Liver (tissue), 9 donors: Measurements from ENCODE around the gene KLF3. TPM values are rescaled to one million over a fixed set of nuclear protein-coding genes. Genes with fewer than 3 reads are reported as not detected.

ENCODE experiments used
- DNase-seq: peaks from one replicate; pipeline ENCODE4 v3.0.0-alpha.2; 2017; ENCODE audit warnings: low spot score
- H3K27ac ChIP-seq, 2 donors: one replicate each; pipeline ENCODE4 v1.7.0; 2013; ENCODE audit warnings: inconsistent platforms in 2 of 2, low read length in 2 of 2, control low read depth in 1 of 2, low read depth in 1 of 2, mild to moderate bottlenecking in 1 of 2
- H3K27me3 ChIP-seq, 4 donors: one replicate each; pipeline versions ENCODE4 v1.6.1 to v1.7.0; 2013; ENCODE audit warnings: low read length in 3 of 4, inconsistent platforms in 1 of 4, mild to moderate bottlenecking in 1 of 4, moderate library complexity in 1 of 4; ENCODE audit not compliant: control insufficient read depth in 4 of 4, insufficient read depth in 4 of 4
- H3K36me3 ChIP-seq, 4 donors: one replicate each; pipeline versions ENCODE4 v1.6.1 to v1.7.0; 2013; ENCODE audit warnings: low read length in 3 of 4, mild to moderate bottlenecking in 3 of 4, low read depth in 1 of 4, moderate library complexity in 1 of 4; ENCODE audit not compliant: control insufficient read depth in 4 of 4, insufficient read depth in 3 of 4
- H3K4me1 ChIP-seq, 4 donors: one replicate each; pipeline versions ENCODE4 v1.6.1 to v1.7.0; 2013; ENCODE audit warnings: low read length in 3 of 4, mild to moderate bottlenecking in 3 of 4, moderate library complexity in 1 of 4; ENCODE audit not compliant: control insufficient read depth in 4 of 4, insufficient read depth in 4 of 4
- H3K4me3 ChIP-seq, 3 donors: one replicate each; pipeline versions ENCODE4 v1.6.1 to v1.7.0; 2013; ENCODE audit warnings: low read length in 3 of 3, control low read depth in 1 of 3, low read depth in 1 of 3, mild to moderate bottlenecking in 1 of 3
- H3K9ac ChIP-seq, 2 donors: one replicate each; pipeline ENCODE4 v1.7.0; 2013; ENCODE audit warnings: low read length in 2 of 2, mild to moderate bottlenecking in 2 of 2, moderate library complexity in 2 of 2, control low read depth in 1 of 2, low read depth in 1 of 2
- H3K9me3 ChIP-seq, 4 donors: one replicate each; pipeline versions ENCODE4 v1.6.1 to v1.7.0; 2013; ENCODE audit warnings: low read length in 3 of 4; ENCODE audit not compliant: control insufficient read depth in 4 of 4
- ATF3 ChIP-seq: IDR thresholded peaks from 2 replicates; pipeline ENCODE4 v1.6.1; 2016; ENCODE audit warnings: antibody characterized with exemption
- CTCF ChIP-seq: fragments of 150-350 bp; IDR thresholded peaks from 2 replicates; pipeline ENCODE4 v1.5.1; 2017; ENCODE audit warnings: improper control_type of control experiment, low read depth, low read length; ENCODE audit not compliant: missing input control
- FOXA1 ChIP-seq: IDR thresholded peaks from 2 replicates; pipeline ENCODE4 v1.6.1; 2016; ENCODE audit warnings: antibody characterized with exemption
- FOXA2 ChIP-seq: IDR thresholded peaks from 2 replicates; pipeline ENCODE4 v1.6.1; 2016; ENCODE audit warnings: antibody characterized with exemption
- GABPA ChIP-seq, 2 donors: IDR thresholded peaks in 1 of 2; conservative IDR thresholded peaks in 1 of 2; 2 replicates each; pipeline ENCODE4 v1.6.1; 2016; ENCODE audit warnings: antibody characterized with exemption in 2 of 2, mild to moderate bottlenecking in 1 of 2, moderate library complexity in 1 of 2
- HNF4A ChIP-seq, 2 donors: conservative IDR thresholded peaks; 2 replicates each; pipeline ENCODE4 v1.6.1; 2016; ENCODE audit warnings: antibody characterized with exemption in 2 of 2, mild to moderate bottlenecking in 2 of 2
- HNF4G ChIP-seq: IDR thresholded peaks from 2 replicates; pipeline ENCODE4 v1.6.1; 2016; ENCODE audit warnings: antibody characterized with exemption
- JUND ChIP-seq, 2 donors: IDR thresholded peaks; 2 replicates each; pipeline ENCODE4 v1.6.1; 2016; ENCODE audit warnings: antibody characterized with exemption in 2 of 2
- MAX ChIP-seq: IDR thresholded peaks from 2 replicates; pipeline ENCODE4 v1.6.1; 2016; ENCODE audit warnings: antibody characterized with exemption
- RAD21 ChIP-seq, 2 donors: IDR thresholded peaks; 2 replicates each; pipeline ENCODE4 v1.6.1; 2016; ENCODE audit warnings: antibody characterized with exemption in 2 of 2, mild to moderate bottlenecking in 2 of 2
- REST ChIP-seq: IDR thresholded peaks from 2 replicates; pipeline ENCODE4 v1.6.1; 2016; ENCODE audit warnings: antibody characterized with exemption, mild to moderate bottlenecking
- RXRA ChIP-seq, 2 donors: IDR thresholded peaks; 2 replicates each; pipeline ENCODE4 v1.6.1; 2017 to 2018; ENCODE audit warnings: antibody characterized with exemption in 2 of 2, mild to moderate bottlenecking in 1 of 2
- SP1 ChIP-seq: IDR thresholded peaks from 2 replicates; pipeline ENCODE4 v1.6.1; 2018; ENCODE audit warnings: antibody characterized with exemption, mild to moderate bottlenecking
- TAF1 ChIP-seq: conservative IDR thresholded peaks from 2 replicates; pipeline ENCODE4 v1.6.1; 2016; ENCODE audit warnings: antibody characterized with exemption, mild to moderate bottlenecking
- ZBTB33 ChIP-seq: IDR thresholded peaks from 2 replicates; pipeline ENCODE4 v1.6.1; 2016; ENCODE audit warnings: antibody characterized with exemption
- WGBS: extraction: QIAGEN DNeasy Blood & Tissue Kit; methylation state at CpG from one replicate; pipeline ENCODE4 v1.1.7; 2013; 5-methylcytosine and 5-hydroxymethylcytosine counted together
- polyA plus RNA-seq, 2 donors: library from polyadenylated mRNA; stranded (reverse) in 1 of 2; unstranded in 1 of 2; fragments of 200-250 nt in 1 of 2; fragments of >200 nt in 1 of 2; fragmentation: Nextera tagmentation in 1 of 2; extraction: Ambion mirVana in 1 of 2; gene quantifications; one replicate each; pipeline versions ENCODE4 v1.2.1 to v1.2.3, GENCODE V29; 2013 to 2015
- total RNA-seq, 2 donors: library from RNA; depleted of rRNA; stranded (reverse); fragments of >200 nt; gene quantifications; one replicate each; pipeline ENCODE4 v1.2.3, GENCODE V29; 2014
- donor health status: healthy.
- donor health status: healthy.
- donor health status: healthy.
- donor health status: healthy.
- donor health status: healthy.

KLF3 gene
- total and polyA plus RNA-seq, 4 donors: 11.1 to 77.5 (median 21.0) TPM

GRCh38 chr4:38733663-38734062 is 69.7 kb downstream of the KLF3 start:
- 95% methylated on average over 2 of the region's 2 CpGs for WGBS
- no peaks in the 10 kb centered on the region for H3K27me3 ChIP-seq
- H3K4me3 ChIP-seq: no peak overlapping the region
- no peak for TF ChIP-seq ATF3
- no peak for TF ChIP-seq GABPA (IDR thresholded peaks at IDR 0.05 in 1 of 2, conservative IDR thresholded peaks at IDR 0.05 in 1 of 2)
- no peak for TF ChIP-seq REST
- TF ChIP-seq RAD21 (IDR thresholded peaks at IDR 0.05): no peak
- TF ChIP-seq RXRA (IDR thresholded peaks at IDR 0.05): no peak
- no peak for TF ChIP-seq TAF1
- no peak for TF ChIP-seq ZBTB33
- TF ChIP-seq JUND (IDR thresholded peaks at IDR 0.05): no peak
- TF ChIP-seq FOXA1: no peak
- TF ChIP-seq CTCF: no peak
- TF ChIP-seq SP1: no peak
- TF ChIP-seq FOXA2: no peak
- TF ChIP-seq HNF4G: no peak
- TF ChIP-seq HNF4A (conservative IDR thresholded peaks at IDR 0.05): no peak
- H3K36me3 ChIP-seq: no peaks in the 10 kb centered on the region
- H3K4me1 ChIP-seq: peaks cover 0 to 7% (median 4%) of the 10 kb centered on the region in 4 donors
- no peaks in the 10 kb centered on the region for H3K9me3 ChIP-seq
- no peak overlapping the region for H3K27ac ChIP-seq
- H3K9ac ChIP-seq: no peak overlapping the region
- no peak for DNase-seq

GRCh38 chr4:38734446-38734845 is 70.4 kb downstream of the KLF3 start:
- WGBS: 93% methylated on average over 5 of the region's 5 CpGs
- H3K9ac ChIP-seq: no peak overlapping the region
- peaks cover 0 to 7% (median 4%) of the 10 kb centered on the region in 4 donors for H3K4me1 ChIP-seq
- no peak for DNase-seq
- H3K27me3 ChIP-seq: no peaks in the 10 kb centered on the region
- no peaks in the 10 kb centered on the region for H3K9me3 ChIP-seq
- no peak overlapping the region for H3K27ac ChIP-seq
- H3K4me3 ChIP-seq: no peak overlapping the region
- no peak for TF ChIP-seq ATF3
- no peak for TF ChIP-seq MAX
- no peak for TF ChIP-seq CTCF
- no peak for TF ChIP-seq TAF1
- no peak for TF ChIP-seq RAD21 (IDR thresholded peaks at IDR 0.05)
- no peaks in the 10 kb centered on the region for H3K36me3 ChIP-seq
